Measurements from ENCODE around the gene SETX.

DNA sequence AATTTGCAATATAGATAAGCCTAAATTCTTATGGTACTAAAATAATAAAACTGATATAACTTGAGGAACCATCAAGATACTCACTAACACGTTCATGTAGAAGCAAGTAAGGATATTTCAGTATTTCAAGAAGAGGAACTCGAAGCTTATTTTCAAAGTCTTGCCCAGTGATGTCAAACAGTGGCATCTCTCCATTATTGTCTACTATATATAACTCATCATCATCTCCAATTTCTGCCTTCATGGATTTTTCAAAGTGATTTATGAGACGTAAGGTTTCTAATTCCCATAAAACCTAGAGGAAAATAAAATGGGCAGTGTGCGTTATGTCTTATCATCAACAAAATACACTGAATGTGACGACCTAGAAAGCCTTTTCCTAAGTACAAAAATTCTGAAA is 8.6 kb downstream of the SETX start:
- TF ChIP-seq POLR2A (IDR thresholded peaks at IDR 0.05) = no peak
- TF ChIP-seq, protein P1, sequence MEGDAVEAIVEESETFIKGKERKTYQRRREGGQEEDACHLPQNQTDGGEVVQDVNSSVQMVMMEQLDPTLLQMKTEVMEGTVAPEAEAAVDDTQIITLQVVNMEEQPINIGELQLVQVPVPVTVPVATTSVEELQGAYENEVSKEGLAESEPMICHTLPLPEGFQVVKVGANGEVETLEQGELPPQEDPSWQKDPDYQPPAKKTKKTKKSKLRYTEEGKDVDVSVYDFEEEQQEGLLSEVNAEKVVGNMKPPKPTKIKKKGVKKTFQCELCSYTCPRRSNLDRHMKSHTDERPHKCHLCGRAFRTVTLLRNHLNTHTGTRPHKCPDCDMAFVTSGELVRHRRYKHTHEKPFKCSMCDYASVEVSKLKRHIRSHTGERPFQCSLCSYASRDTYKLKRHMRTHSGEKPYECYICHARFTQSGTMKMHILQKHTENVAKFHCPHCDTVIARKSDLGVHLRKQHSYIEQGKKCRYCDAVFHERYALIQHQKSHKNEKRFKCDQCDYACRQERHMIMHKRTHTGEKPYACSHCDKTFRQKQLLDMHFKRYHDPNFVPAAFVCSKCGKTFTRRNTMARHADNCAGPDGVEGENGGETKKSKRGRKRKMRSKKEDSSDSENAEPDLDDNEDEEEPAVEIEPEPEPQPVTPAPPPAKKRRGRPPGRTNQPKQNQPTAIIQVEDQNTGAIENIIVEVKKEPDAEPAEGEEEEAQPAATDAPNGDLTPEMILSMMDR (IDR thresholded peaks at IDR 0.05) = no peak
- TF ChIP-seq POLR2AphosphoS5 (IDR thresholded peaks at IDR 0.05) = no peak
- no peak for TF ChIP-seq EP300 (IDR thresholded peaks at IDR 0.05)

Measured in sigmoid colon (tissue), 4 donors.